AG04450 (cell line): ENCODE measurements around the gene KLC1. TPM values are rescaled to one million over a fixed set of nuclear protein-coding genes. Genes with fewer than 3 reads are reported as not detected.

Experiments
- CTCF ChIA-PET: fragments of 300-600, 350-600 bp; formaldehyde crosslinking; extraction: SDS; loops from one replicate; lab custom pipeline; 2022; ENCODE audit warnings: antibody characterized with exemption, inconsistent platforms; lab: Charles Lee
- POLR2A ChIA-PET: fragments of 350-600 bp; formaldehyde crosslinking; extraction: SDS; loops from one replicate; lab custom pipeline; 2021; ENCODE audit warnings: antibody characterized with exemption, inconsistent platforms; lab: Yijun Ruan, JAX
- DNase-seq: peaks from one replicate; pipeline ENCODE4 v3.0.0-alpha.2; 2011; ENCODE audit warnings: low read depth, low spot score
- H3K27ac ChIP-seq: one replicate; pipeline ENCODE4 v1.5.1; 2012; ENCODE audit warnings: low read depth, low read length, control low read depth
- H3K27me3 ChIP-seq: one replicate; pipeline ENCODE4 v1.6.0; 2012; ENCODE audit warnings: low read length; ENCODE audit not compliant: control insufficient read depth, insufficient read depth
- H3K4me3 ChIP-seq: 2 replicates; pipeline ENCODE4 v1.5.1; 2011; ENCODE audit warnings: mild to moderate bottlenecking, low read depth, low read length, control low read depth
- H3K9me3 ChIP-seq: 2 replicates; pipeline ENCODE4 v1.5.1; 2012; ENCODE audit warnings: low read length; ENCODE audit not compliant: control insufficient read depth, insufficient read depth
- CTCF ChIP-seq: IDR thresholded peaks from 2 replicates; pipeline ENCODE4 v1.5.1; 2011; ENCODE audit warnings: low read depth, low read length, control low read depth, inconsistent platforms
- polyA plus RNA-seq: library from polyadenylated mRNA; depleted of rRNA; stranded (reverse); fragments of >200 nt; gene quantifications from 2 replicates; pipeline ENCODE4 v1.2.3, GENCODE V29; 2011

KLC1 gene
- polyA plus RNA-seq, 1 experiment = 160 TPM

GRCh38 chr14:103737432-103738045, 108.5 kb downstream of the KLC1 start:
- POLR2A ChIA-PET = no interaction called here
- H3K9me3 ChIP-seq = peaks cover 4% of the 10 kb centered on the region; the same call in 1 of the 2 replicates
- no peaks in the 10 kb centered on the region for H3K27me3 ChIP-seq
- no peak for DNase-seq
- CTCF ChIA-PET = interaction anchor here (0.5 kb wide), 1 partner anchor 50 kb away, joined by 6 read pairs; no protein-coding TSS in a partner anchor
- TF ChIP-seq CTCF = no peak
- H3K27ac ChIP-seq = no peak overlapping the region
- H3K4me3 ChIP-seq = no peak overlapping the region

GRCh38 chr14:103738166-103738565, 109.2 kb downstream of the KLC1 start:
- ChIA-PET POLR2A (no interaction called here), CTCF (no interaction called here)
- Histone ChIP-seq H3K9me3 (peaks cover 4% of the 10 kb centered on the region; the same call in 1 of the 2 replicates), H3K27ac (no peak overlapping the region), H3K4me3 (no peak overlapping the region), H3K27me3 (no peaks in the 10 kb centered on the region)
- TF ChIP-seq CTCF = no peak
- DNase-seq = no peak

- TF ChIP-seq CTCF = no peak
- no peak overlapping the region for H3K27ac ChIP-seq
- peaks cover 4% of the 10 kb centered on the region; the same call in 1 of the 2 replicates for H3K9me3 ChIP-seq
- no peak for DNase-seq
- ChIA-PET CTCF (no interaction called here), POLR2A (no interaction called here)
- no peak overlapping the region for H3K4me3 ChIP-seq
- no peaks in the 10 kb centered on the region for H3K27me3 ChIP-seq
These were observed 109.9 kb downstream of the KLC1 start for GRCh38 chr14:103738701-103739451.

- POLR2A ChIA-PET = no interaction called here
- no peak for DNase-seq
- Histone ChIP-seq H3K9me3 (peaks cover 4% of the 10 kb centered on the region; the same call in 1 of the 2 replicates), H3K27me3 (no peaks in the 10 kb centered on the region), H3K4me3 (no peak overlapping the region), H3K27ac (no peak overlapping the region)
- no peak for TF ChIP-seq CTCF
- CTCF ChIA-PET = no interaction called here
These were observed 110.4 kb downstream of the KLC1 start for GRCh38 chr14:103739466-103739792.
